ENCODE data around the gene LURAP1L.

The LURAP1L gene

GRCh38 chr9:12759761-12760160 is 15.1 kb upstream of the LURAP1L start:
- no peak for DNase-seq (ENCODE audit: insufficient read length)
- TF ChIP-seq TAF1 (IDR thresholded peaks at IDR 0.05; ENCODE audit: borderline replicate concordance, low read depth, low read length) (no peak), POLR2A (IDR thresholded peaks at IDR 0.05; ENCODE audit: low read depth, low read length) (no peak), POLR2AphosphoS5 (IDR thresholded peaks at IDR 0.05; ENCODE audit: low read depth, low read length) (no peak)
- no peak for FAIRE-seq

- DNase-seq (ENCODE audit: insufficient read length) (no peak), FAIRE-seq (no peak)
- TF ChIP-seq TAF1 (IDR thresholded peaks at IDR 0.05; ENCODE audit: borderline replicate concordance, low read depth, low read length), result no peak
Observed at GRCh38 chr9:12760758-12761157, 14.1 kb upstream of the LURAP1L start.

- no peak for TF ChIP-seq POLR2A (IDR thresholded peaks at IDR 0.05; ENCODE audit: low read depth, low read length)
- no peak for DNase-seq (ENCODE audit: insufficient read length)
- FAIRE-seq, result no peak
Observed at GRCh38 chr9:12764150-12764549, 10.7 kb upstream of the LURAP1L start.

GRCh38 chr9:12765088-12765798 is 9.6 kb upstream of the LURAP1L start:
- FAIRE-seq, result no peak
- no peak for DNase-seq (ENCODE audit: insufficient read length)
- TF ChIP-seq POLR2AphosphoS5 (IDR thresholded peaks at IDR 0.05; ENCODE audit: low read depth, low read length), result no peak

- no peak for TF ChIP-seq POLR2A (IDR thresholded peaks at IDR 0.05; ENCODE audit: low read depth, low read length)
- TF ChIP-seq POLR2AphosphoS5 (IDR thresholded peaks at IDR 0.05; ENCODE audit: low read depth, low read length), result no peak
- TF ChIP-seq TAF1 (IDR thresholded peaks at IDR 0.05; ENCODE audit: borderline replicate concordance, low read depth, low read length), result no peak
- FAIRE-seq, result no peak
Observed at GRCh38 chr9:12766357-12766756, 8.5 kb upstream of the LURAP1L start.

GRCh38 chr9:12770261-12770660 is 4.6 kb upstream of the LURAP1L start:
- DNase-seq (ENCODE audit: insufficient read length), result no peak
- TF ChIP-seq POLR2A (IDR thresholded peaks at IDR 0.05; ENCODE audit: low read depth, low read length), result no peak
- TF ChIP-seq POLR2AphosphoS5 (IDR thresholded peaks at IDR 0.05; ENCODE audit: low read depth, low read length), result no peak
- TF ChIP-seq TAF1 (IDR thresholded peaks at IDR 0.05; ENCODE audit: borderline replicate concordance, low read depth, low read length), result no peak
- FAIRE-seq, result no peak

More at GRCh38 chr9:12766357-12766756, 8.5 kb upstream of the LURAP1L start:
- no peak for DNase-seq (ENCODE audit: insufficient read length)

GRCh38 chr9:12771891-12772290 is 2.9 kb upstream of the LURAP1L start:
- no peak for TF ChIP-seq TAF1 (IDR thresholded peaks at IDR 0.05; ENCODE audit: borderline replicate concordance, low read depth, low read length)
- TF ChIP-seq POLR2AphosphoS5 (IDR thresholded peaks at IDR 0.05; ENCODE audit: low read depth, low read length), result no peak
- no peak for TF ChIP-seq POLR2A (IDR thresholded peaks at IDR 0.05; ENCODE audit: low read depth, low read length)
- no peak for FAIRE-seq
- DNase-seq (ENCODE audit: insufficient read length), result no peak

- DNase-seq (ENCODE audit: insufficient read length), result no peak
- no peak for FAIRE-seq
- TF ChIP-seq POLR2AphosphoS5 (IDR thresholded peaks at IDR 0.05; ENCODE audit: low read depth, low read length), result no peak
- no peak for TF ChIP-seq POLR2A (IDR thresholded peaks at IDR 0.05; ENCODE audit: low read depth, low read length)
- no peak for TF ChIP-seq TAF1 (IDR thresholded peaks at IDR 0.05; ENCODE audit: borderline replicate concordance, low read depth, low read length)
Observed at GRCh38 chr9:12773562-12773961, 1.3 kb upstream of the LURAP1L start.

GRCh38 chr9:12775679-12776512 is 1.1 kb downstream of the LURAP1L start:
- no peak for TF ChIP-seq POLR2A (IDR thresholded peaks at IDR 0.05; ENCODE audit: low read depth, low read length)
- no peak for TF ChIP-seq TAF1 (IDR thresholded peaks at IDR 0.05; ENCODE audit: borderline replicate concordance, low read depth, low read length)
- TF ChIP-seq POLR2AphosphoS5 (IDR thresholded peaks at IDR 0.05; ENCODE audit: low read depth, low read length), result no peak
- DNase-seq (ENCODE audit: insufficient read length) (peak; percentile 12), FAIRE-seq (peak; percentile 69)

GRCh38 chr9:12776513-12777055 is 1.8 kb downstream of the LURAP1L start:
- FAIRE-seq (no peak), DNase-seq (ENCODE audit: insufficient read length) (no peak)
- TF ChIP-seq POLR2AphosphoS5 (IDR thresholded peaks at IDR 0.05; ENCODE audit: low read depth, low read length) (no peak), POLR2A (IDR thresholded peaks at IDR 0.05; ENCODE audit: low read depth, low read length) (no peak), TAF1 (IDR thresholded peaks at IDR 0.05; ENCODE audit: borderline replicate concordance, low read depth, low read length) (no peak)

GRCh38 chr9:12777121-12778022 is 2.6 kb downstream of the LURAP1L start:
- FAIRE-seq (no peak), DNase-seq (ENCODE audit: insufficient read length) (no peak)
- TF ChIP-seq POLR2AphosphoS5 (IDR thresholded peaks at IDR 0.05; ENCODE audit: low read depth, low read length), result no peak
- TF ChIP-seq TAF1 (IDR thresholded peaks at IDR 0.05; ENCODE audit: borderline replicate concordance, low read depth, low read length), result no peak
- no peak for TF ChIP-seq POLR2A (IDR thresholded peaks at IDR 0.05; ENCODE audit: low read depth, low read length)

All from GM12892 (cell line).